ENCODE measurements around the gene CACNA1H.
"Not testable (repeated sequence)": the region's sequence is repeated elsewhere in the genome, so short reads cannot be mapped to it uniquely, and the experiment has no call there.

CACNA1H gene

GRCh38 chr16:1256874-1257322, 104.0 kb downstream of the CACNA1H start:
- DNase-seq: no peak

DNA sequence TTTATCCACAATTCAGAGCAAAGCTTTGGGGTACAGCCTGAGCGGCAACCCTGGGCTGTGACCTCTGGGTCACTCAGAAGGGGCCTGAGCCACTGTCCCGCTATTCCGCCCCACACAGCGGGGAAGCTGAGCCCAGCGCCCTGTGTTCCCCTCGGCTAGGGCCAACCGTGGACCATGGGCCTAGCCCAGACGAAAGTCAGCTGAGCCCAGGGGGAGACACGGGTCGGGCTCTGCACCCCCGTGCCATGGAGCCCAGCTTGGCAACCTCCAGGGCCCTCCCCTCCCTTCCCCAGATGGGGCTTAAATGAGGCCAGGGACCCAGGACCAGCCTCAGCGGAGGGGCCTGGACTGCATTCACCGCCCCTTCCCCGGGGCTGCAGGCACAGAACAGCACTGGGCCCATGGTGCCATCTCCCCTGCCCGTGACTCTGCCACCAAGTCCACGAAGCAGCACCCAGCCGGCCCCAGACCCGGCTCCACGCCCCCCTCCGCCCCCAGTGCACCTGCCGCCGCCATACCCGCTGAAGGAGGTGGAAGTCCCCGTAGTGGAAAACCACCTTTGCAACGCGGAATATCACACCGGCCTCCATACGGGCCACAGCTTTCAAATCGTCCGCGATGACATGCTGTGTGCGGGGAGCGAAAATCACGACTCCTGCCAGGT, 104.8 kb downstream of the CACNA1H start:
- DNase-seq: no peak

DNA sequence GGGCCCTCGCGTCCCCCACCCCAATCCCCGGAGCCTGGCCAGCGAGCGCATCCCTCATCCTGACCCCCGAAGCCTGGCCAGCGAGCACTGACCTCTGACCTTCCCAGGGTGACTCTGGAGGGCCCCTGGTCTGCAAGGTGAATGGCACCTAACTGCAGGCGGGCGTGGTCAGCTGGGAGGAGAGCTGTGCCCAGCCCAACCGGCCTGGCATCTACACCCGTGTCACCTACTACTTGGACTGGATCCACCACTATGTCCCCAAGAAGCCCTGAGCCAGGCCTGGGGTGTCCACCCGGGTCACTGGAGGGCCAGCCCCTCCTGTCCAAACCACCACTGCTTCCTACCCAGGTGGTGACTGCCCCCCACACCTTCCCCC, 105.3 kb downstream of the CACNA1H start:
- no peak for DNase-seq

DNA sequence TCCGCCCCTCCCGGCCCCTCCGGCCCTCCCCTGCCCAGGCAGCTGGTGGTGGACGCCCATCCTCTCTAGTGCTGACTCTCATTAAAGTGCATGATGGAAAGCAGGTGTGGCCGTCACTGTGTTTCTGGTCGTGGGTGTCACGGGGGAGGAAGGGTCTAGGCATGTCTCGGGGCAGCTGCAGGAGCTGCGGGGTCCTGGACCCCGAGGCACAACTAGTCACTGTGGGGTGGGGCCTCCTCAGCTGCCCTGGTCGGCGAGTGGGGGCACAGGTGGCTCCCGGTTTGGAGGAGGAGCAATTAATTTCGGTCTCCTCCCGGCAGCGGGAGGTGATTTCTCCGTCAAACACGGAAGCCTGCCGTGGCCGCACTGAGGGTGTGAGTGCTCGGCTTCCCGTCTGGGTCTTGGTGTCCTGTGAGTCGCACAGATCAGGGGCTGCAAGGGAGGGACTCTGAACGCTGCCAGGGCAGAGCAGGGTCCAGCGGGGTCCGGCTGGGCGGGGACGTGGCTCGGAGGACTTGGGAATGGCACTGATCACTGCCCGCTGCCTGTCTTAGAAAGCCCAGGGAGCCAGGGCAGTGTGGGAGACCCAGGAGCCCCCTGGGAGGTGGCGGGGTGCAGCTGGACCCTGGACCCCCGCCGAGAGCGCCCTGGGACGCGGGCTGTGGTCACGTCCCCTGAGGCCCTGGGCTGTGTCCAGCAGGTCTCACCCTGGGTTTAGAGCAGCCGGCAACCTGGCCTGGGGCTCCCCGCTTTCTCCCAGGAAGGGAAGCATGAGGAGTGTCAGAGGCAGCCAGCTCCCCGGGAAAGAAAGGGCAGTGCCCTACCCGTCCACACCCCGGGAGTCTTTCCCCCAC, 106.2 kb downstream of the CACNA1H start:
- DNase-seq: no peak

DNA sequence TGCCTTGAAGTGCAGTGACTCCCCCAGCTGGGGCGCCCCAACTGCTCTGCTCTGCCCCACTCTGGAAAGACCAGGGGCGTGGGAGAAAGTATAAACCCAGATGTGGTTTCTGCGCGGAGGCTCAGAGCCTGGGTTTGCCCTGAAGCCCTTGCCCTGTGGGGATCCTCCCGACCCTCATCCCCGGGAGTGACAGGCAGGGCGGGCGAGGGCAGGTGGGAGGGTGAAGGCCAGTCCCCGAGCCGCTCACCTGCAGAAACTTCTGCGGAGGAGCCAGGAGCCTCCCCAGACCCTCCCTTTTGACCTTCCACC, 106.8 kb downstream of the CACNA1H start:
- no peak for DNase-seq

- DNase-seq: no peak
Observed at GRCh38 chr16:1260101-1260680, 107.3 kb downstream of the CACNA1H start.

DNA sequence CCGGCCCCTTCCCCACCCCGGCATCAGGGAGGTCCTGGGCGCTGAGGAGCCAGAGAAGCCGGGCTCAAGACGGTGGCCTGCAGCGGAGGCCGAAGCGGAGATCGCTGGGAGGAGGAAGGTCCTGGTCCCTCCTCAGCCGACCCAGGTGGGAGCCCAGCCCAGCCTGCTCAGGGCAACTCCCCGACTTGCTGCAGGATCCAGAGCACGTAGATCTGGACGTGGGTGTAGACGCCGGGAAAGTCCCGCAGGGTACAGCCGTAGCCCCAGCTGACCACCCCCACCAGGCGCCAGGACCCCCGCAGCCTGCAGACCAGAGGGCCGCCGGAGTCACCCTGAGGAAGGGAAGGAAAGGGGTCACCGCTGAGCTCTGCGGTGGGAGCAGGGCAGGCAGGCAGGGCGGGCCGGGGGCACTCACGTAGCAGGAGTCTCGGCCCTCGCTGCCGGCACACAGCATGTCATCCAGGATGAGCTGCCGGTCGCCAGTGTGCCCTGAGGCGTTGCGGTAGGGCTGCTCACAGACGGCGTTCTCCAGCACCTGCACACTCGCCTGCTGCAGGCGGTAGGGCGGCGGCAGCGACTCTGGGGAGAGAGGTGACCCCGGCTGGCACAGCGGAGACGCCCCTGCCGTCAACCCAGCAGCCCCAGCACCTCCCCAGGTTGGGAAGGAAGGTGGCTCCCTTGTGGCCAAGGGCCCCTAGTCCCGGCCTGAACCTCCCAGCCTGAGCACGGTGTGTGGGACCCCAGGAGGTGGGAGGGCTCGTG, 108.4 kb downstream of the CACNA1H start:
- DNase-seq: no peak

- no peak for DNase-seq
Observed at GRCh38 chr16:1262210-1262845, 109.4 kb downstream of the CACNA1H start.

- DNase-seq: no peak
Observed at GRCh38 chr16:1262846-1263221, 109.9 kb downstream of the CACNA1H start.

DNA sequence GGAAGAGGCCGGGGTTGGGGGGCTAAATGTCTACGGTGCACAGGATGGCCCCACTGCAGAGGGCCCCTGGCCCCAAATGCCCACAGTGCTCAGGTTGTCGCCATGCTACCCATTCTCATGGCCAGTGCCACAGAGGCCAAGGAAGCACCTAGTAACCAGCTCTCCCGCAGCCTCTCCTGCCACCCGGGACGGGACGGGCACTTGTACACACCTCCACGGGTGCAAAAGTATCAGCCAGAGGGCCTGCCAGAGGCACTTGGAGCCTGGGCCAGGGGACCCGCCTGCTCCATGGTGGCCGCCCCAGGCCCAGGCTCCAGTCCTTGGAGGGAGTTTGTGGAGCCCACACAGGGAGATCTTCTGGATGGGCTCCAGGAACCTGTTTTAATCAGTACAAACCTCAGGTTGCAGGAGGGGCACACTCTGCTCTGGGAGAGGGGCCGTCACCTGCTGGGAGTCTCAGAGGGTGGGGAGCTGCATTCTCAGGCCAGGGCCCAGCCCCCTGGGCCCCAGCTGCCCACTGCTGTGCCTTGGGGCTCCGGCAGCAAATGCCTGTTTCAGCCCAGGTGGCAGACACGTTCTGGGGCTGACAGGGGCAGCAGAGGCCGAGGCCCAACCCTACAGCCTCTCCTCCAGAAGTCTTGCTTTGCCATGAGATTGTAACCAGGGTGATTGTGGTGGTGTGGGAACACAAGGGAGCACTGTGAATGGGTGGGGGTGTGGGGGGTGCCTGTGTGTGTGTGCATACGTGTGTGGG, 110.9 kb downstream of the CACNA1H start:
- no peak for DNase-seq

DNA sequence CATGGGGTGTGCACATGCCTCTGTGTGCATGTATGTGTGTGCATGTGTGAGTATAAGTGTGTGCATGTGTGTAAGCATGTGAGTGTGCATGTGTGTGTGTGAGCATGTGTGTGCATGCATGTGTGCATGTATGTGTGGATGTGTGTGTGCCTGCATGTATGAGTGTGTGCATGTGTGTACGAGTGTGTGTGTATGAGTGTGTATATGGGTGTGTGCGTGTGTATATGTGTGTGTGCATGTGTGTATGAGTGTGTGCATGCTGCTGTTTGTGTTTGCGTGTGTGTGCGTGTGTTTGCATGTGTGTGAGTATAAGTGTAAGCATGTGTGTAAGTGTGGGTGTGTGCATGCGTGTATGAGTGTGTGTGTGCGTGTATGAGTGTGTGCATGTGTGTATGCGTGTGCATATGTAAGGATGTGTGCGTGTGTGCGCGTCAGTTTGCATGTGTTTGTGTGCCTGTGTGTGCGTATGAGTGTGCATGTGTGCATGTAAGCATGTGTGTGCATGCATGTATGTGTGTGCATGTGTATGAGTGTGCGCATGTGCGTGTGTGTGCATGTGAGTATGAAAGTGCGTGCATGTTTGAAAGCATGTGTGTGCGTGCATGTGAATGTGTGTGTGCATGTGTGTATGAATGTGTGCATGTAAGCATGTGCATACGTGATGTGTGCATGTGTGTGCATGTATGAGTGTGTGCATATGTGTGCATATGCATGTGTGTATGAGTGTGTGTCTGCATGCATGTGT, 111.6 kb downstream of the CACNA1H start:
- no peak for DNase-seq

GRCh38 chr16:1265090-1265630, 112.3 kb downstream of the CACNA1H start:
- DNase-seq: no peak

GRCh38 chr16:1265826-1266225, 112.9 kb downstream of the CACNA1H start:
- DNase-seq: no peak

GRCh38 chr16:1269418-1269817, 116.5 kb downstream of the CACNA1H start:
- not testable (repeated sequence) for DNase-seq

GRCh38 chr16:1271380-1271723, 118.4 kb downstream of the CACNA1H start:
- no peak for DNase-seq

Data from activated effector memory CD4-positive, alpha-beta T cell treated with Interleukin-2 at 50 U/mL for 16 hours (primary cell).